OCI-LY3 (cell line): ENCODE data around the gene ABCC12.

Source experiments
- H2AFZ ChIP-seq: fragments of 200-600, 300-600 bp; shearing (Covaris generic); 2 replicates; pipeline ENCODE4 v1.6.0; 2014; ENCODE audit warnings: antibody characterized with exemption, low read depth, low read length
- H3K27ac ChIP-seq: fragments of 200-600, 300-600 bp; sonication (generic); 2 replicates; pipeline ENCODE4 v1.5.1; 2014; ENCODE audit warnings: mild to moderate bottlenecking, low read length, moderate library complexity, mixed read lengths
- H3K27me3 ChIP-seq: fragments of 200-600, 300-600 bp; sonication (generic); 2 replicates; pipeline ENCODE4 v1.6.1; 2014; ENCODE audit warnings: low read depth, low read length, mixed read lengths
- H3K36me3 ChIP-seq: fragments of 200-600, 300-600 bp; sonication (generic); replicated peaks from 2 replicates; pipeline ENCODE3; 2014; ENCODE audit warnings: low read depth, low read length, mixed read lengths
- H3K4me1 ChIP-seq: fragments of 300-600, 200-600 bp; sonication (generic); 2 replicates; pipeline ENCODE4 v1.6.1; 2014; ENCODE audit warnings: low read length, mixed read lengths
- H3K4me2 ChIP-seq: fragments of 200-600, 300-600 bp; sonication (generic); 2 replicates; pipeline ENCODE4 v1.6.1; 2014; ENCODE audit warnings: low read length, mixed read lengths
- H3K4me3 ChIP-seq: fragments of 300-600, 200-600 bp; sonication (generic); 2 replicates; pipeline ENCODE4 v1.5.1; 2014; ENCODE audit warnings: antibody characterized with exemption, mild to moderate bottlenecking, low read length, moderate library complexity
- H3K79me2 ChIP-seq: fragments of 300-600, 200-600 bp; shearing (Covaris generic); 2 replicates; pipeline ENCODE4 v1.6.1; 2014; ENCODE audit warnings: mild to moderate bottlenecking, low read length, mixed read lengths
- H3K9ac ChIP-seq: fragments of 300-600, 200-600 bp; shearing (Covaris generic); 2 replicates; pipeline ENCODE4 v1.6.0; 2014; ENCODE audit warnings: mild to moderate bottlenecking, low read length, moderate library complexity
- H3K9me3 ChIP-seq: fragments of 200-600, 300-600 bp; shearing (Covaris generic); 2 replicates; pipeline ENCODE4 v1.6.1; 2014; ENCODE audit warnings: low read length, mixed read lengths; ENCODE audit not compliant: insufficient read depth
- H4K20me1 ChIP-seq: fragments of 200-600, 300-600 bp; sonication (generic); 2 replicates; pipeline ENCODE4 v1.6.1; 2016; ENCODE audit warnings: low read length, mixed read lengths; ENCODE audit not compliant: insufficient read depth
- CTCF ChIP-seq: fragments of 200-600, 300-600 bp; sonication (generic); IDR thresholded peaks from 2 replicates; pipeline ENCODE4 v1.5.1; 2014; ENCODE audit warnings: antibody characterized with exemption, low read length, low read depth
- EZH2phosphoT487 ChIP-seq: fragments of 200-600 bp; shearing (Covaris generic); IDR thresholded peaks from 2 replicates; pipeline ENCODE4 v1.6.1; 2018; ENCODE audit warnings: antibody characterized with exemption, mixed run types, low read depth

The ABCC12 gene

GRCh38 chr16:48131201-48131935 is 24.4 kb downstream of the ABCC12 start:
- Histone ChIP-seq H3K4me2 (no peak overlapping the region), H2AFZ (no peak overlapping the region), H3K4me3 (no peak overlapping the region), H3K9ac (no peak overlapping the region), H3K36me3 (no peaks in the 10 kb centered on the region), H3K27me3 (peaks cover 27% of the 10 kb centered on the region), H3K27ac (no peak overlapping the region), H3K4me1 (no peaks in the 10 kb centered on the region), H4K20me1 (no peaks in the 10 kb centered on the region), H3K9me3 (no peaks in the 10 kb centered on the region), H3K79me2 (no peaks in the 10 kb centered on the region)
- no peak for TF ChIP-seq EZH2phosphoT487
- TF ChIP-seq CTCF = no peak

GRCh38 chr16:48129926-48130325 is 25.9 kb downstream of the ABCC12 start:
- Histone ChIP-seq H3K9ac (no peak overlapping the region), H3K27ac (no peak overlapping the region)

GRCh38 chr16:48128769-48129168 is 27.0 kb downstream of the ABCC12 start:
- TF ChIP-seq CTCF (no peak), EZH2phosphoT487 (no peak)
- Histone ChIP-seq H3K9me3 (no peaks in the 10 kb centered on the region), H3K27me3 (peaks cover 29% of the 10 kb centered on the region), H3K4me2 (no peak overlapping the region), H2AFZ (no peak overlapping the region), H4K20me1 (no peaks in the 10 kb centered on the region), H3K79me2 (no peaks in the 10 kb centered on the region), H3K4me3 (no peak overlapping the region), H3K4me1 (no peaks in the 10 kb centered on the region), H3K36me3 (no peaks in the 10 kb centered on the region), H3K27ac (no peak overlapping the region), H3K9ac (no peak overlapping the region)

More at GRCh38 chr16:48129926-48130325, 25.9 kb downstream of the ABCC12 start:
- Histone ChIP-seq H3K27me3 (peaks cover 32% of the 10 kb centered on the region), H3K9me3 (no peaks in the 10 kb centered on the region), H3K79me2 (no peaks in the 10 kb centered on the region), H4K20me1 (no peaks in the 10 kb centered on the region), H2AFZ (no peak overlapping the region), H3K4me2 (no peak overlapping the region), H3K36me3 (no peaks in the 10 kb centered on the region), H3K4me3 (no peak overlapping the region), H3K4me1 (no peaks in the 10 kb centered on the region)
- TF ChIP-seq EZH2phosphoT487 (no peak), CTCF (no peak)

- no peaks in the 10 kb centered on the region for H3K9me3 ChIP-seq
- H3K9ac ChIP-seq = no peak overlapping the region
- no peaks in the 10 kb centered on the region for H4K20me1 ChIP-seq
- H3K4me1 ChIP-seq = no peaks in the 10 kb centered on the region
- H3K27me3 ChIP-seq = peaks cover 21% of the 10 kb centered on the region
- H3K27ac ChIP-seq = no peak overlapping the region
- no peak for TF ChIP-seq EZH2phosphoT487
- TF ChIP-seq CTCF = no peak
- H3K4me3 ChIP-seq = no peak overlapping the region
- no peak overlapping the region for H3K4me2 ChIP-seq
- no peak overlapping the region for H2AFZ ChIP-seq
- H3K79me2 ChIP-seq = no peaks in the 10 kb centered on the region
- H3K36me3 ChIP-seq = no peaks in the 10 kb centered on the region
Observed at GRCh38 chr16:48126801-48127644, 28.8 kb downstream of the ABCC12 start.
